Measurements from ENCODE around the gene TSPEAR.
"Not testable (repeated sequence)": the region's sequence is repeated elsewhere in the genome, so short reads cannot be mapped to it uniquely, and the experiment has no call there.

DNA sequence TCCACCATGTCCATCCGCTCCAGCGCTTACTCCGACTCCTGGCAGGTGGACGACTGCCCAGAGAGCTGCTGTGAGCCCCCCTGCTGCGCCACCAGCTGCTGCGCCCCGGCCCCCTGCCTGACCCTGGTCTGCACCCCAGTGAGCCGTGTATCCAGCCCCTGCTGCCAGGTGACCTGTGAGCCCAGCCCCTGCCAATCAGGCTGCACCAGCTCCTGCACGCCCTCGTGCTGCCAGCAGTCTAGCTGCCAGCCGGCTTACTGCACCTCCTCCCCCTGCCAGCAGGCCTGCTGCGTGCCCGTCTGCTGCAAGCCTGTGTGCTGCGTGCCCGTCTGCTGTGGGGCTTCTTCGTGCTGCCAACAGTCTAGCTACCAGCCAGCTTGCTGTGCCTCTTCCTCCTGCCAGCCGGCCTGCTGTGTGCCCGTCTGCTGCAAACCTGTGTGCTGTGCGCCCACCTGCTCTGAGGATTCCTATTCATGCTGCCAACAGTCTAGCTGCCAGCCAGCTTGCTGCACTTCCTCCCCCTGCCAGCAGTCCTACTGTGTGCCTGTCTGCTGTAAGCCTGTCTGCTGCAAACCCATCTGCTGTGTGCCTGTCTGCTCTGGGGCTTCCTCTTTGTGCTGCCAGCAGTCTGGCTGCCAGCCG is 84.1 kb downstream of the TSPEAR start:
- TF ChIP-seq POLR2AphosphoS5 (IDR thresholded peaks at IDR 0.05); POLR2A (IDR thresholded peaks at IDR 0.05); EP300 (IDR thresholded peaks at IDR 0.05; ENCODE audit: low read depth): not testable (repeated sequence)
- TF ChIP-seq, protein P1, sequence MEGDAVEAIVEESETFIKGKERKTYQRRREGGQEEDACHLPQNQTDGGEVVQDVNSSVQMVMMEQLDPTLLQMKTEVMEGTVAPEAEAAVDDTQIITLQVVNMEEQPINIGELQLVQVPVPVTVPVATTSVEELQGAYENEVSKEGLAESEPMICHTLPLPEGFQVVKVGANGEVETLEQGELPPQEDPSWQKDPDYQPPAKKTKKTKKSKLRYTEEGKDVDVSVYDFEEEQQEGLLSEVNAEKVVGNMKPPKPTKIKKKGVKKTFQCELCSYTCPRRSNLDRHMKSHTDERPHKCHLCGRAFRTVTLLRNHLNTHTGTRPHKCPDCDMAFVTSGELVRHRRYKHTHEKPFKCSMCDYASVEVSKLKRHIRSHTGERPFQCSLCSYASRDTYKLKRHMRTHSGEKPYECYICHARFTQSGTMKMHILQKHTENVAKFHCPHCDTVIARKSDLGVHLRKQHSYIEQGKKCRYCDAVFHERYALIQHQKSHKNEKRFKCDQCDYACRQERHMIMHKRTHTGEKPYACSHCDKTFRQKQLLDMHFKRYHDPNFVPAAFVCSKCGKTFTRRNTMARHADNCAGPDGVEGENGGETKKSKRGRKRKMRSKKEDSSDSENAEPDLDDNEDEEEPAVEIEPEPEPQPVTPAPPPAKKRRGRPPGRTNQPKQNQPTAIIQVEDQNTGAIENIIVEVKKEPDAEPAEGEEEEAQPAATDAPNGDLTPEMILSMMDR (IDR thresholded peaks at IDR 0.05) = not testable (repeated sequence)
